HG03378 (cell line): ENCODE results near the gene SNRPA1.

ENCODE experiments used
- ATAC-seq: cut with Tn5 transposase; IDR thresholded peaks from one replicate; pipeline ENCODE4 v1.9.1; 2021; ENCODE audit warnings: mild to moderate bottlenecking, moderate library complexity; ENCODE audit not compliant: unreplicated experiment

SNRPA1 gene

DNA sequence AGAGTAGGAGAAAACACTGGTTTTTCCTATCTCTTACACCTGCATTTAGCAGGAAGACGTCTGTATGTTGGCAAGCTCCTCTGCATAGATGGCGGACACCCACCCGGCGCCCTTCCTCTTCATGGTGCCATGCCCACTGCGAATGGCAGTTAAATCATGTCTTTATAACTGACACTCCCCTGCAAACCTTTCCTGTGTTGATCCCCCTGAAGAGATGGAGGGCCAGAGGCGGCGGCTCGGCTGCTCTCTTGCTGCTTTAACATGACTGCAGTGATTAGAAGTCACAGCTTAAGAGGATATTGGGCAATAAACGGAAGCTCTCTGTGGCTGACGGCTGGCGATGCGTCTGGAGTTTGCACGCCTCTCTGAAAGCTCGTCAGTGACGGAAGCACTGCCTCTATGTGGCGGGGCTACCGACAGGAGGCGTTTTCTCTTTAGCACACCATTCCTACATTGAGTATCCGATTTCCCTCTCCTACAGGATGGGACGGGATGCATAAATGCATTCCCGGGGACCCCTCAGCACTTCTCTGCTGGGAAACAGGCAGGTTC is 25.5 kb upstream of the SNRPA1 start:
- no peak for ATAC-seq

DNA sequence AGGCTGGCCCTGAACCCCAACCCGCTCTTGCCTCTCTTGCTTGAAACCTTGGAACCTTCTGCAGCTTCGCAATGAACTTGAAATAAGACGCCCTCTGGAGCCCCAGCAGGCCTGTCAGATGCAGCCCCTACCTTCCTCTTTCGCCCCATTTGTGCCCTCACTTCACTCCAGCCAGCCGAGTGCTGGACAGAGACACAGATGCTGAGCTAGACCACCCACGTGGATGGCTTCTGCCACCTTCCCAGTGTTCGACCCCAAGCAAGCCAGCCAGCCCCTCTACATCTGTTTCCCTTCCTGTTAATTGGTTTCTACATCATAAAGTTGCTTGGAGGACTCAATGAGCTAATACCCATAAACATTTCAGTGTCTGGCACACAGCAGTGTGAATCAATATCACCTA is 23.8 kb upstream of the SNRPA1 start:
- no peak for ATAC-seq

DNA sequence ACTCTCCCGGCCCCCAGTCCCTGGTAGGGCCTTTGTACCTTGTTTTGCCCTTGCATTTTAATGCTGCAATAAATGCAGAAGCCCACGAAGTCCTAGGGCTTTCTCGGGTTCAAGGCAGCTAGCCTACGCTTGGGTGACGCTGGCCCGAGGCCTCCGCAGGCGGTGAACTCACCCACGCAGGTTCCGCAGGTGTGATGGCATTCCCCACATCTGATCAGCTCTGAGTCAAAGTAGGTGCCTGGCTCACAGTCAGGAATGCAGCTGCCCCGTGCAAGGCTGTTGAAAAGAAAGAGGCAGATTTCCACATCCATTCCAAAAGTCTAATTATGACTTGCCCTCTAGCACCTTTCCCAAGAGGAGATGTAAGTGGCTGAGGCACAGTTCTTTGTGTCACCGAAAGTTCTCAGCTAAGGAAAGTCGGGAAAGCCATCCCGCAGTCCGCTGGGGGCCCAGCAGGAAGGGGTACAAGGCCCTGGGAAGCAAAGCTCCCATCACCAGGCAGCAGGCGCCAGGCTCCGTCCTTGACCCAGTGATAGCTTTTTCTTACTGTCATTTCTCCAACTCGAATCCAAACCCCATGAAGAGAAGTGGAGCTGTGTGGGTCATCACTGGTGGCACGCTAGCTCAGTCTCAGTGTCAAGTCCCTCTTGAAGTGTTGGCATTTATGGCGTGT is 23.2 kb upstream of the SNRPA1 start:
- ATAC-seq: no peak

DNA sequence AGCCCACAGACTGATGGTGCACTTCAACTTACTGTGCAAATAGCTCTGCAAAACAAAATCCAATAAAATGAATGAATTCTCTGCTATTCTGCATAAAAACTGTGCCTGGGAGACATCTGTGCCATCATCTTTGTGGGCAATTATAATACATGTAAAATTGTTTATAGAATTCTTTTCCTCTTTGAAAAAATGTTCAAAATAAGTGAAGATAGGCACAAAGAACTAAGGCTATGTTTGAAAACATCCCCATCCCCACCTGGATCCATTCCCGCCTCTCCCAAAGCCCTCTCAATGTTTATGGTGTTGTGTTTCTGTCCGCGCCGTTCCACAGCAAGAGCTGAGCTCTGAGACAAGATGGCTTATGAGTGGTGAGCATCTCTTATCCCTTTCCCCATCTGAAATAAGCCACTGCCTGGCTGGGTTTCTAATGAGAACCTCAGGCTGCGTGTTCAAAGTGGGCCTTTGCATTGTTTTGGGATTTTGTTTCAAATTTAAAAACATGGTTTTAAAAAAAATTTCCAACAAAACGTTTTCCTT is 22.4 kb upstream of the SNRPA1 start:
- no peak for ATAC-seq

DNA sequence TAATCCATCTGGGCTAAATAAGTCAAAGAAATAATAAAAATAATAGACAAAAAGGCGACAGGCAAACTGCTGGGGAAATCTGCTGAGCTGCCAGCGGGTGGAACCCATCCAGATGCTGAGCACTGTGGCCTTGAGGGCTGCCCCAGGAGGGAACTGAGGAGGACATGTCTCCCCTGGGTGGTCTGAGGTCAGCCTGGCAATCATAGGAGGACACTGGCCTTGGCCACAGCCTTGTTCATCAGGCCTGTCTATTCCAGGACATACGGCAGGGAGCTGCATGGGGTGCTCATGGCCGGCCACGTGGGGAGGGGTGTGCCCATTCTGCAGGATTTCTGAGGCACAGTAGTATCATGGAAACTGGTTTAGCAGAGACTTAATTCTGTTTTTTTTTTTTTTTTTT is 21.5 kb upstream of the SNRPA1 start:
- ATAC-seq: no peak

DNA sequence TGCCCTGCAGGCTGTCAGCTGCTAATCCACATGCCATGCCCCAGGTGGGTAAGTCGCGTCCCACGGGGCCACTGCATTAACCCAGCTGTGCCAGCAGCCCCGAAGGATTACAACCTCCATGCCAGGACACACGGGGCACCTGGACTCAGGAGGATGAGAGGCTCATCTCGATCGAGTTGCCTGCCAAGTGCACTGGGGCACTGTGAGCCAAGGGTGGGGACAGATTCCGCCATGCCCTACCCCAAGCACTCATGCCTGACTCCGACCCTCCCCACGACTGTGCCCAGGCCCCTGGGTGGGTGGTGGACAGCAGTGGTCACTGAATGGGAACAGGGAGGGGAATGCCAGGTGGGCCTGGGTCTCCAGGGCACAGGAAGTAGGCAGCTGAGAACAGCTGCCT is 20.7 kb upstream of the SNRPA1 start:
- ATAC-seq: no peak

DNA sequence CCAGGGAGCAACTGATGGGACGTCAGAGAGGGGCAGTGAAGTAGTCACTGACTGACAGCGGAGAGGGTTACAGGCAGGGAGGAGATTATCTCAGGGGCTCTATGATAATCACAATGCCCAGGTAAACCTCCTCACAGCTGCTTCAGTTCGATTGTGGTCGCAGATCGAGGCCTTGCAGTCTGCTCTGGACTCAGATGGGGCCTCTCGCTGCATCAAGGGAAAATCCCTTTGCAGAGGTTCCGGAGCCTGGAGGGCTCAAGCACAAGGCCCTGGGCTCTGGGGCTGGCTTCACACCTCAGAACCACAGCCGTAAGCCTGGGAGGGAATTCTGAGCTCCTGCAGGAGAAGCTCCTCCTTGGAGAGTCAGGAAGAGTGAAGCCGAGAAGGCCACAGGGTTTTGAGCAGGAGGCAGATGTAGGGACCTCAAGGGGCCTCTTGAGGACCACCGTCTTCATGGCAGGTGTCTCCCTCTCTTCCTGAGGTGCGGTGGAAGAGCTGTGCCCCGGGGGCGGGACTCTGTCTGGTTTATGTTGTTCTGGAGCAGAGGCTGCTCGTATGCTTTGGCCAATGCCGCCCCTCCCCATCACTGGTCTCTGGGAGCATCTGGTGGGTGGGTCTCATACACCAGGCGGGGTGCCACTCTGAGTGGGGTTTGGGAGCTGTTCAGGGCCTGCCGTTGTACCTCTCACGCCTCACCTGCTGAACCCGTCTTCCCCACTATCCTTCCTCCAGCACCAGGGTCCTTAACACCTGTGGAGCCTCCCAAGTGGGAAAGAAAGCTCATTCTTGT is 19.5 kb upstream of the SNRPA1 start:
- ATAC-seq: no peak

DNA sequence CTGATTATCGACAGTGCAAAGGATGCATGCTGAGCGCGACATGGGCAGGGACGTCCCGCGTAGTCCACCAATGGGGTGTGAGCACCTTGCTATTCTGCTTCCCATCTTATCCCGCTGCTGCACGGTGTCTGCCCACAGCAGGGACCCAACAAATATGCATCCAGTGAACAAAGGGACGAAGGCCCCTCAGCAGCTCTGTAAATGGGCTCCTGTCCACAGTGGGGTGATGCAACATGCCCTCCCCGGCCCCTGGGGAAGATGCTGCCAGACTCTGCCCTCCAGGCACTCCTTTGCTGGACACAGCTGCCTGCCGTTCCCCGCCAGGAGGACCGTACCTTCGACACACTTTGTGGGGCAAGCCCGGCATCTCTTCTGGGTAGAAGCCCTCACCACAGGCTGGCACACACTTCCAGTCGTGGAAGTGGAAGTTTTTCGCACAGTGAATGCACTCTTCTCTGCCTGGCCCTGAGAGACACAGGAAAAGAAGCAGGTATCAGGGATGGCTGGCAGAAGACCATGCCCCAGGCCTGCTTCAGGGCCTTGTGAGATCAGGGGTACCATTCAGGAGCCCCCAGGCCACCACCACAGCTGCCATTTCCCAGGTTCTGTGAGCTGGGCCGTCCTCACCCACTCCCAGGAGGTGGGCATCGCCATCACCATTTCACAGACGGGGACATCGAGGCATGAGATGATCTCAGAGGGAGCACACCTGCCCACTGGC is 18.2 kb upstream of the SNRPA1 start:
- ATAC-seq: no peak

DNA sequence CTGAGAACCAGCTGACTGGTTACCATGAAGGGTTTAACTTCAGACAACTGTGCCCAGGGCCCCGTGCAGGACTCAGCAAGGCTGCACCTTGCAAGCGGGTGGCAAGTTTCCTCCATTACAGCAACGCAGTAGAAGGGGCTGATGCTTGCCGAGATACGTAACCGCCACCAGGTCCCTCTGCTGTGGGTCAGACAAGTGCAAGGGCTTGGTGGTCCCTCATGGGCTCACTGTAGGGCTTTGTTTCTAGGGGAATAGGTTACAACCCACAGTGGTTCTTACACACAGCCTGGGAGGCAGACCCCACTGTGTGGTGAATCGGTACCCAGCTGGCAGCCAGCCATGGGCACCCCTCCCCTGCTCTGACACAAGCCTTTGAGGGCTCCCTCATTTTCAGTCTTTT is 15.5 kb upstream of the SNRPA1 start:
- no peak for ATAC-seq

DNA sequence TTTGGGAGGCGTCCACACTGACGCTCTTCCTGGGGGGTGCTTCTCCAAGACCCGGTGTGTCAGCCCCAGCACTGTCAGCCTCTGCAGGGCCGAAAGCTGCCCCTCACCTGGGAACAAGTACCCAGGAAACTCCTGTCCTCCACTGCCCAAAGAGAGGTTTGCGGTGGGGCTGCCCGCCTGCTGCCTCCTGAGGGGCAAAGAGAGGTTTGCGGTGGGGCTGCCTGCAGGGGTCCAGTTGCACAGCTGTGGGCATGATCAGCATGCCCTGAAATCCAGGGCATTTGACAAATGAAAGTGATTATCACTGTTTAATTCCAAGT is 15.1 kb upstream of the SNRPA1 start:
- ATAC-seq: no peak

DNA sequence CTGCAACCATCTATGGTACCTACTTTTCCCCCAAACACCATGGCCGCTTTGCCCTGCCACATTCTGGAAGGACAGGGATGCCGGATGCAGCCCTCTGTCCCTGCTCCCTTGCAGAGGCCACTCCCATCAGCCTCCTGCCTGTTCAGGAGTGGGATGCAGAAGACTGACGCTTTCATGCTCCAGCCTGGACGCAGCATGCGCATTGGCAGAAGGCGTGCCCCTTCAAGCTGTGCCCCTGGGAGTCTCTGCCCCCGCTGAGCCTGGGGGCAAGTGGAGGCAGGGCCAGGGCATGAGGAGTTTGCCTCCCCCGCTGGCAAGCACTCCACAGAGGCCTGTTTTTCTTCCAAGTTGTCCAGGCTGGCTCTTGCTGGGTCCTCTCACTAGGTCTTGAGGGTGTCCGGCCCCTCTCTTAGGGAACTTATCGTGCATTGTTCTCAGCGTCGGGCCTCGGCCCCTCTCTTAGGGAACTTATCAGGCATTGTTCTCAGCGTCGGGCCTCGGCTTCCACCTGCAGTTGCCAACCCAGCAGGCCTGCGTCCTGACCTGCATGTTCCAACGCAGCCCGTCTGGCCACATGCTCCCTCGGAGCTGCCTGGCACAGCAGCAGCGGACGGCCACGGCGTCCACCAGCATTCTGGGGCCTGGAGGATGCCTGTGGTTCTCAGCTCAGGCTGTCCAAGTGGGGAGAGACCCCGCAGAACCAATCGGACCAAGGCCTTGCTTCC is 14.6 kb upstream of the SNRPA1 start:
- no peak for ATAC-seq

DNA sequence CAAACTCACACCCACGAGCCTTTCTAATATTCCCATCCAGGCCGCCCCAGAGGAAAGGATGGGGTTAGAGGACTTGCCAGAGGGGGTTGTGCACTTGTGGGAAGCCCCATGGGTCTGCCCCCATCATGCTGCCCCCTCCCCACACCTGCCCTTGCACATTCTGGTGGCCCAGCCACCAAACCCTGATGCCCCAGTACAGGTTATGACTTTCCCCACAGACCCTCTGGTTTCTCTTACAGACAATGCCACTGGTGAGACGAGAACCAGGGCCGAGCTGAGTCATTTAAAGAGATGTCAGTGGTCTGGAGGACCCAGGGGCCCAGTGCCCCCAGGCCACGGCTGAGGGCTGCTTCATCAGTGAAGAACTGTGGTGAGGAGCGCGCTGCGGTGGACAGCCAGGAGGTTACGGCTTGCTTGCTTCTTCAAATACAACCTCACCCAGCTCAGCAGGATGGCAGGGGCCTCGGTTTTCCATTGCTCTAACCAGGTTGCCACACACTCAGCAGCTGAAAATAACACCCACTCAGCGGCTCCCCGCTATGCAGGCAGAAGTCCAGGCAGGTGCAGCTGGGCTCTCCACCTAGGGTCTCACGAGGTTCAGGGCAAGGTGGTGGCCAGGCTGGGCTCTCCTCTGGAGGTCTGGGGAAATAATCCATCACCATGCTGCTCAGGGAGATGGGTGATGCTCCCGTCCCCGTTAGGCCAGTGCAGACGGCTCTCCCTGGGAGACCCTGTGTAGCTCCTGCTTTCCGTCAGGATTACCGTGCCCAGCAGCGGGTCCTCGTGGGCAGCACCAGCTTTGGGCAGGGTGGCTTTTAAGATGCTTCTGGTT is 13.8 kb upstream of the SNRPA1 start:
- no peak for ATAC-seq

DNA sequence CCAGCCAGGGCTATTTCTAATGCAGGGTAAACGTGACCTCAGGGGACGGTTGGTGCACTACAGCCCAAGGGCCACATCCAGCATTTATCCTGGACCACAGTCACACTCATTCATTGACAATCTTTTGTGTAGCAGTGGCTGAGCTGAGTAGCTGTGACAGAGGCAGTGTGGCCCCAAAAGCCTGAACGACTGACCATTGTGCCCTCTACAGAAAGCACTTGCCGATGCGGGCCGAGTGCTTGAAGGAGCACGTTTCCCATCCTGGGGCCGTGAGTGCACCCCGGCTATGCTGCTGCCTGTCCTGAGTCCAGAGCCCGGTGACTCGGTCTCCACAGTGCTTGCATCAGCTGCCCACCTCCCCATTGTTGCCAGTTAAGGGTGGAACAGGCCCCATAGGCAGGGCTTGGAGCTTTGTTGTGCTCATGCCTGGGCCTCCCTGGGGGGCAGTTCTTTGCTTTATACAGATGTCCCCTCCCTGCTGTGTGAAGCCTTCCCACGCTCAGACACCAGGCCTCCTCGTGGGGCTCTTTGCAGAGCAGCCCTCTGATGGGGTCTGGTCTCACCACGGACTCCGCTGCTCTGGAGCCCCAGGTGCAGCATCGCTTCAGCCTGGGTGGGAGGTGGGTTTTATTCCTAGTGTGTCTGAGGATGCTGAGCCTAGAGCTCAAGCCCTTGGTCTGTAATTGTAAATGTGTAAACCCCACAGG is 13.0 kb upstream of the SNRPA1 start:
- ATAC-seq: no peak

DNA sequence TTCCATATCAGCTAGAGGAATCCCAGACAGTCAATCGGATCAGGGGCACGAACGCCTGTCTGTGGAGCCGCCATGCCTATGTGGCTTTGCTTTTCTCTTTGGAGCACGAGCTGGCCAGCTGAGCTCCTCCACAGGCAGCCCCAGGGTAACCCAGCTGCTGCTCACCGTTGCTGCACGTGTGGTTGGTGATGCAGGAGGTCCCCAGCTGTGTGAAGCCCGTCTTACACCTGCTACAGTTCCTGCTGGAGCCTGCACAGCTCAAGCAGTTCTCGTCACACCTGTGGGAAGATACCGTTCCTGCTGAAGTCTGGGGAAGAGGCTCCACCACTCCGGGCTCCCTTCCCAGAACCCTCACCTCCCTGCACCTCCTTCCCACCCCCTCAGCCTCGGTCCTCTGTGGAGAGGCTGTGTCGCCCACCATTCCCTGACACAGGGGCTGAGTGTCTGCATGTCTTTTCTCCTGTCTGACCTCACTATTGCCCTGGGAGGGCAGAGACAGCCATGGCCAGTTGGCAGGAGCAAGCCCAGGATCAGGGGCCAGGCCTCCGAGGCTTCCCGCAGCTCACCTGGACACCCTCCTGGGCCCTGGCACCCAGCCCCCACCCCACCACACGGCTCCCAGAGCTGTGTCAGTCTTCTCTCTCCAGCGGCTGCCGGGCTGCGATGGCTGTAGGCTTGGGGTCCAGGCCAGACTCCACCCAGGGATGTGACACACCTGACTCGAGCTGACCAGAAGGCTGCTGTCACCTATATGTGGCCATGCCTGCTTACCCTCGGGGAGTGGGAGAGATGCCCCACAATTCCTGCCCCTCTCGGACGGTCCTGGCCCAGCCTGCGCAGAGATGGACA is 12.2 kb upstream of the SNRPA1 start:
- no peak for ATAC-seq

DNA sequence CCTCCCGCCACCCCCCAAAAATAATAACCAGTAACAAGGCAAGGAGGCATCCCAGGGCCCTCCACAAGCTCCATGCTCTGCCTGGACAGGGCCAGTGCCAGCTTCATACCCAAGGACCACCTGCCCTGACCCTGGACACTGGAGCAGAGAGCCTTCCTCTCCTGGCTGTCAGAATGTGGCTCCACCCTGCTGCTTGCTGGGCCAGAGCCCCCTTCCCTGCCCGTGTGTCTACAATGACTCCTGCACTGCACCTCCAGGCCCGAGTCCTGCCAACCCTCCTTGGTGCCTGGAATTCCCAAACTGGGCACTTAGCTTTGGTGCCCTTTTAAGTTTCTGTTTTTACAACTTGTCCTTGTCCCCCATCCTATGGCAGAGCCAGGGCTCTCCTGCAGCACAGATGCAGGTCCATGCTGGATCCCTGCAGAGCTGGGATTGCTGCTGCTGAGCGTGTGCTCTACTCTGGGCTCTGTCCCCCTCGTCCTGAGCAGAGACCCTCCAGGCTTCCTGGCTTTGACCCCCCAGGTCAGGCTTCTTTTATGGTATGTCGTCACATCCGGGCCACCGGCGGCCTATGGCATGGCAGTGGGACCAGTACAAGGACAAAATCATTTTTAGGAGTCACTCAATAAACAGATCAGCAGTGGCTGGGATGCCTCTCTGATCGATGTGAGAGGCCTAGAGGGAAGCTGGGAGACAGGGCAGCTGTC is 11.4 kb upstream of the SNRPA1 start:
- ATAC-seq: no peak

DNA sequence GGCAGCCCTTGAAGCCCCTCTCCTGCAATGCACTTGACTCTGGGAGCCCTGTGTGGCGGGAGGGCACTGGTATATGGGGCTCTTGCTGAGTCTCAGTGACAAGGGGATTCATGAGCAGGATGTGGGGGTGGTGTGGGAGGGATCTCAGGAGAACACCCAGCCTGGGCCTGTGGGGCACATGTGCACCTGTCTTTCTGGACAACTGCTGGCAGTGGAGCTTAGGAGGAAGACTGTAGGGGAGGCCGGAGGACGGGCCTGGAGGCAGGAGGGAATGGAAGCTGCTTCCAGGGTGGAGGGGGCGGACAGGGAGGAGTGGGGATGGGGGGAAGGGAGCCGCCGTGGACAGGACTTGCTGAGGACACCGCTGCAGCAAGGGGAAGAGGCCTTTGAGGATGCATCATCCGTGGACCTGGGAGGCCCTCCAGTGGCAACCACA is 10.8 kb upstream of the SNRPA1 start:
- ATAC-seq: no peak

DNA sequence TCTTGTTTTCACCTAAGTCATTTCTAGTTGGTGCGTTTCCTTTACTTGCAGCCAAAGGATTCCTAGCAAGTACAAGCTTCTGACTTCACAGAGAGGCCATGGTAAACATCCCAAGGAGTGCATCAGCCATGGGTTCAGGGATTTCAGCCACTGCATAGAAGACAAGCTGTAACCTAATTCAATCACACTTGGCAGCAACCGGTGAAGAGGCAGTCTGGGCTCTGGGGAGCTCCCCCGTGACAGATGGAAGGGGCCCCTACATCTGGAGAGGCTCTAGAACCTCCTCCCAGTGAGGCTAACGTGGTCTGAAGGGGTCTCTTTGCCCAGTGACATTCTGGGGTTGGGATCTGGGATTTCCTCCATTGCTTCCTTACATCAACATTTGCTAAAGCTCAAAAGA is 8.4 kb upstream of the SNRPA1 start:
- ATAC-seq: no peak
